Umbilical cord (tissue), 2 donors: Measurements from ENCODE around the gene ATRX. TPM values are rescaled to one million over a fixed set of nuclear protein-coding genes. Genes with fewer than 3 reads are reported as not detected.
A peak's percentile ranks its signal among the peaks of the same experiment; 100 is the strongest.
"Not testable (repeated sequence)": the region's sequence is repeated elsewhere in the genome, so short reads cannot be mapped to it uniquely, and the experiment has no call there.

ENCODE experiments used
- DNase-seq: peaks from one replicate; pipeline ENCODE4 v3.0.0-alpha.2; 2015; ENCODE audit warnings: low spot score
- total RNA-seq: library from RNA; depleted of rRNA; stranded (reverse); fragments of >200 nt; gene quantifications from one replicate; pipeline ENCODE4 v1.2.3, GENCODE V29; 2014; ENCODE audit warnings: low replicate concordance; ENCODE audit not compliant: insufficient read depth

Gene ATRX, protein sequence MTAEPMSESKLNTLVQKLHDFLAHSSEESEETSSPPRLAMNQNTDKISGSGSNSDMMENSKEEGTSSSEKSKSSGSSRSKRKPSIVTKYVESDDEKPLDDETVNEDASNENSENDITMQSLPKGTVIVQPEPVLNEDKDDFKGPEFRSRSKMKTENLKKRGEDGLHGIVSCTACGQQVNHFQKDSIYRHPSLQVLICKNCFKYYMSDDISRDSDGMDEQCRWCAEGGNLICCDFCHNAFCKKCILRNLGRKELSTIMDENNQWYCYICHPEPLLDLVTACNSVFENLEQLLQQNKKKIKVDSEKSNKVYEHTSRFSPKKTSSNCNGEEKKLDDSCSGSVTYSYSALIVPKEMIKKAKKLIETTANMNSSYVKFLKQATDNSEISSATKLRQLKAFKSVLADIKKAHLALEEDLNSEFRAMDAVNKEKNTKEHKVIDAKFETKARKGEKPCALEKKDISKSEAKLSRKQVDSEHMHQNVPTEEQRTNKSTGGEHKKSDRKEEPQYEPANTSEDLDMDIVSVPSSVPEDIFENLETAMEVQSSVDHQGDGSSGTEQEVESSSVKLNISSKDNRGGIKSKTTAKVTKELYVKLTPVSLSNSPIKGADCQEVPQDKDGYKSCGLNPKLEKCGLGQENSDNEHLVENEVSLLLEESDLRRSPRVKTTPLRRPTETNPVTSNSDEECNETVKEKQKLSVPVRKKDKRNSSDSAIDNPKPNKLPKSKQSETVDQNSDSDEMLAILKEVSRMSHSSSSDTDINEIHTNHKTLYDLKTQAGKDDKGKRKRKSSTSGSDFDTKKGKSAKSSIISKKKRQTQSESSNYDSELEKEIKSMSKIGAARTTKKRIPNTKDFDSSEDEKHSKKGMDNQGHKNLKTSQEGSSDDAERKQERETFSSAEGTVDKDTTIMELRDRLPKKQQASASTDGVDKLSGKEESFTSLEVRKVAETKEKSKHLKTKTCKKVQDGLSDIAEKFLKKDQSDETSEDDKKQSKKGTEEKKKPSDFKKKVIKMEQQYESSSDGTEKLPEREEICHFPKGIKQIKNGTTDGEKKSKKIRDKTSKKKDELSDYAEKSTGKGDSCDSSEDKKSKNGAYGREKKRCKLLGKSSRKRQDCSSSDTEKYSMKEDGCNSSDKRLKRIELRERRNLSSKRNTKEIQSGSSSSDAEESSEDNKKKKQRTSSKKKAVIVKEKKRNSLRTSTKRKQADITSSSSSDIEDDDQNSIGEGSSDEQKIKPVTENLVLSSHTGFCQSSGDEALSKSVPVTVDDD (N-terminal part only)
- total RNA-seq: 142 TPM

GRCh38 chrX:77785486-77786364 is at the start of gene ATRX:
Gene ATRX, minus strand, starts transcription at chrX:77786216. Its CDS starts 215 bp downstream, at chrX:77786001.
- peak; percentile 86 for DNase-seq

DNA sequence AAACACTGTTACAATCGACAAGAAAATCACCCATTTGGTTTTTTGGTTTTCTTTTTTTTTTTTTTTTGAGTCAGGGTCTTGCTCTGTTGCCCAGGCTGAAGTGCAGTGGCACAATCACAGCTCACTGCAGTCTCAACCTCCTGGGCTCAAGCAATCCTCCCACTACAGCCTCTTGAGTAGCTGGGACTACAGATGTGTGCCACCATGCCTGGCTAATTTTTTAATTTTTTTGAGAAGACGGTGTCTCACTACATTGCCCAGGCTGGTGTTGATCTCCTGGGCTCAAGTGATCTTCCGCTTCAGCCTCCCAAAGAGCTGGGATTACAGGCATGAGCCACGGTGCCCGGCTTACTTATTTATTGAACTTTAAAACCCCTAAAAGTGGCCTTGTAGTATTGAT is 45.5 kb upstream of the ATRX start:
- DNase-seq: not testable (repeated sequence)

GRCh38 chrX:77821989-77822388 is 36.0 kb upstream of the ATRX start:
- not testable (repeated sequence) for DNase-seq

DNA sequence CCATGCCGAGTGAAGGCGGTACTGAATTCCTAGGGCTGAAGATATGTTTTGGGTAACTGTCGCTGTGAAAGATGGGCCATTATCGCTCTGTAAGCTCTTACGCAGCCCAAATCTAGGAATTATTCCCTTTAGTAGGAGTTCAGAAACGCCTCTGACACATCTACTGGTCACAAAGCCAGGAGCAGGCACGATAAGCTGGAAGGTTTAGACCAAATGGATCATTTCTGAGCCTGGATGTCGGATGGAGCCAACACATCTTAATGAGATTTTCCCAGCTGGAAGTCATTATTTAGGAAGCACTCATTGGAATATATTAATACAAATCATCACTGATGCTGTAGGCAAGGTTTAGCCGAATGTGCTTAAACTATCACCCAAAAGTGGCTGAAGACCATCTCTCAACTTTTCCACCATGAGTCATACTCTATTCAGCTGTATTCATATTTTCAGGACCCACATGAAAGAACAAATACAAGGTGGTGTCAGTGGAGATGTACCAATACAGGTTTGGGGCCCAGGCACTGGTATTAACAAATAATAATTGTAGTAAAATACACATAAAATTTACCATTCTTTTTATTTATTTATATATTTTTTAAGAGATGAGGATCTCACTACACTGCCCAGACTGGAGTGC is 34.2 kb upstream of the ATRX start:
- no peak for DNase-seq

- no peak for DNase-seq
Observed at GRCh38 chrX:77814210-77814609, 28.2 kb upstream of the ATRX start.

GRCh38 chrX:77802201-77802600 is 16.2 kb upstream of the ATRX start:
- no peak for DNase-seq

DNA sequence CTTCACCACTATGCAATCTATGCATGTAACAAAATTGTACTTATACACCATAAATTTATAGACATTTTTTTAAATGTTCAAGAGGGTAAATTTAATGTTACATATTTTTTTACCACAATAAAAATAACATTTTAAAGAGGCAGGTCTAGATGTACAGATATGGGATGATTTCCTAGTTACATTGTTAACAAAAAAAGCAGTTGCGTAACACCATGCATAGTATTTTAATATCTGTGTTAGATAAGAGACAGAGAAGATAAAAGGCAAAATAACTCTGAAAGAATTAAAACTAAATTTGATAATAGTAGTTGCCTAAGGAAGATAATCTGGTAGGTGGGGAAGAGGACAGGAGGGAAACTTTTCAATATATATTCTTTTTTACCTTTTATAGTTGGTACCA is 9.1 kb upstream of the ATRX start:
- no peak for DNase-seq

- DNase-seq: no peak
Observed at GRCh38 chrX:77793946-77794345, 7.9 kb upstream of the ATRX start.

GRCh38 chrX:77788050-77788449 is 2.0 kb upstream of the ATRX start:
- peak; percentile 51 for DNase-seq

- no peak for DNase-seq
Observed at GRCh38 chrX:77786365-77786680, 307 bp upstream of the ATRX start.

- no peak for DNase-seq
Observed at GRCh38 chrX:77779695-77780094, 6.3 kb downstream of the ATRX start.

DNA sequence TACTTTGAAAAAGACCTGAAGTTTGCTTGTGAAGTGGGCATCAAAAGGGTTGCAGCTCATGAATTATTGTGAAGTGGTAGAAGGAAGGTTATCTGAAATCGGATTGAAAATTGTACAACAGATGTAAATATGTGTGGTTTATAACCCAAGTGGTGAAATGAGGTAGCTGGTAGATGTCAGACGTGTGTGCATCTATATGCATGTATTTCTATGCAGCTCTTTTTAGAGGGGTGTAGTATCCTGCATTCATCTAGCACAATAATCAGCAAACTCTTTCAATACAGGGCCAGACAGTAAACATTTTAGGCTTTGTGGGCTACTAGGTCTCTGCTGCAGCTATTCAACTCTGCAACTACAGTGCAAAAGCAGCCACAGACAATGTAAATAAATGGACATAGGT is 9.4 kb downstream of the ATRX start:
- DNase-seq: no peak

GRCh38 chrX:77771601-77772000 is 14.4 kb downstream of the ATRX start:
- no peak for DNase-seq

DNA sequence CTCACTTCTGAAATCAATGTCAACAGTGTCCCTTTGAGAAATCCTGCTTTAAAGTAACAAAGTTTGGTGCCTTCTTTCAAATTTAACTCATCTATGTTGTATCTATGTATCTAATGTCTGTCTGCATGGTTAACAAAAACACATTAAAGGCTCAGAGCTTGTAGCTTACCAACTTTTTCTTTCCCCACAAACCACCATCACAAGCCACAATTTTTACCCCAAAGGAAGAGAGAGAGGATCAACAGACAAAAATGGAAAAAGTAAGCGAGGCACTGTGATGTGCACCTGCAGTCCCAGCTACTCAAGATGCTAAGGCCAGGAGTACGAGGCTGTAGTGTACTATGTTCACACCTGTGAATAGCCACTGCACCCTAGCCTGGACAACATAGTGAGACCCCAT is 17.2 kb downstream of the ATRX start:
- no peak for DNase-seq

DNA sequence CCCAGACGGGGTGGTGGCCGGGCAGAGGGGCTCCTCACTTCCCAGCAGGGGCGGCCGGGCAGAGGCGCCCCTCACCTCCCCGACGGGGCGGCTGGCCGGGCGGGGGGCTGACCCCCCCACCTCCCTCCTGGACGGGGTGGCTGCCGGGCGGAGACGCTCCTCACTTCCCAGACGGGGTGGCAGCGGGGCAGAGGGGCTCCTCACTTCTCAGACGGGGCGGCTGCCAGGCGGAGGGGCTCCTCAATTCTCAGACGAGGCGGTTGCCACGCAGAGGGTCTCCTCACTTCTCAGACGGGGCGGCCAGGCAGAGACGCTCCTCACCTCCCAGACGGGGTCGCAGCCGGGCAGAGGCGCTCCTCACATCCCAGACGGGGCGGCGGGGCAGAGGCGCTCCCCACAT is 19.8 kb downstream of the ATRX start:
- DNase-seq: not testable (repeated sequence)

DNA sequence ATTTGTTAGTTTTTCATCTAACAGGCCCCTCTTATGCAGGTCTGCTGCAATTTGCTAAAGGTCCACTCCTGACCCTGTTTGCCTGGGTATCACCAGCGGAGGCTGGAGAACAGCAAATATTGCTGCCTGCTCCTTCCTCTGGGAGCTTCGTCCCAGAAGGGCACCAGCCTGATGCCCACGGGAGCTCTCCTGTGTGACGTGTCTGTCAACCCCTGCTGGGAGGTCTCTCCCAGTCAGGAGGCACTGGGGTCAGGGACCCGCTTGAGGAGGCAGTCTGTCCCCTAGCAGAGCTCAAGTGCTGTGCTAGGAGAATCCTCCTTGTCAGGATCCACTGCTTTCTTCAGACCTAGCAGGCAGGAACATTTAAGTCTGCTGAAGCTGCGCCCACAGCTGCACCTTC is 30.5 kb downstream of the ATRX start:
- DNase-seq: no peak

DNA sequence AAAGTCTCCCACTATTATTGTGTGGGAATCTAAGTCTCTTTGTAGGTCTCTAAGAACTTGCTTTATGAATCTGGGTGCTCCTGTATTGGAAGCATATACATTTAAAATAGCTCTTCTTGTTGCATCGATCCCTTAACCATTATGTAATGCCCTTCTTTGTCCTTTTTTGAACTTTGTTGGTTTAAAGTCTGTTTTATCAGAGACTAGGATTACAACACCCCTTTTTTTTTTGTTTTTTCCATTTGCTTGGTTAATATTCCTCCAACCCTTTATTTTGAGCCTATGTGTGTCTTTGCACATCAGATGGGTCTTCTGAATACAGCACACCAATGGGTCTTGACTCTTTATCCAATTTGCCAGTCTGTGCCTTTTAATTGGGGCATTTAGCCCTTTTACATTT is 32.1 kb downstream of the ATRX start:
- DNase-seq: not testable (repeated sequence)

DNA sequence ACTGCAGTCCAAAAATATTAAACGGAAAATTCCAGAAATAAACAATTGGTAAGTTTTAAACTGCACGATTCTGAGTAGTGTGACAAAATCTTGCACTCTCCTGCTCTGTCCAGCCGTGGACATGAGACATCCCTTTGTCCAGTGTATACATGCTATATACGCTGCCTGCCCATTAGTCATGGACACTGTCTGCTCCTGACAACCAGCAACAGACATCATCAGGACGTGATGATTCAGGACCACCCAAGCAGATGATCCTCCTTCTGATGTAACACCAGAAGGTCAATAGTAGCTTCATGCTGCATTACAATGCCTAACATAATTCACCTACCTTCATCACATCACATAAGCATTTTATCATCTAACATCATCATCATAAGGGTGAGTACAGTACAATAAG is 36.3 kb downstream of the ATRX start:
- DNase-seq: no peak

DNA sequence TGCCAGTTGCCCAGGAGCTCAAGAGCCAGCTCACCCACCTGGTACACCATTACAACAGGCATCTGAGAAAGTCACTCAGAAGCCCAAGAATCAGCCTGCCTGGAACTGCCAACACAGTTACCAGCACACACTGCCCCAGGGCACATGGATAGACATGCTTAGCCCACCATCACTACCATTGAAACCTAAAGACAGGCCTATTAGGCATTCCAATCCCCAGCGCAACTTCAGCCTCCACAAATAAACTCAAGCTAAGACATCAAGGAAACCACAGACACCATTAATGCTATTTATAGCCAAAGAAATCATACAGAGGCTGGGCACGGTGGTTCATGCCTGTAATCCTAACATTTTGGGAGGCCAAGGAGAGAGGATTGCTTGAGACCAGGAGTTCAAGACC is 42.3 kb downstream of the ATRX start:
- no peak for DNase-seq

- no peak for DNase-seq
Observed at GRCh38 chrX:77742788-77743476, 43.1 kb downstream of the ATRX start.
